Endothelial cell of umbilical vein (primary cell): Measurements from ENCODE around the gene KRTAP10-6. TPM values are rescaled to one million over a fixed set of nuclear protein-coding genes. Genes with fewer than 3 reads are reported as not detected.

Source experiments
- BruUV-seq: library from RNA; stranded (reverse); fragments of 400-500 nt; replicated peaks from 2 replicates; lab custom pipeline; 2021; lab: Mats Ljungman, UMichigan
- CTCF ChIA-PET: fragments of 300-600, 350-600 bp; sonication (Branson Sonifier 250); formaldehyde crosslinking; loops from one replicate; lab custom pipeline; 2021; ENCODE audit warnings: antibody characterized with exemption, inconsistent platforms; lab: Charles Lee
- POLR2A ChIA-PET: fragments of 300-600, 350-600 bp; sonication (Branson Sonifier 250); formaldehyde crosslinking; loops from one replicate; lab custom pipeline; 2021; ENCODE audit warnings: antibody characterized with exemption, inconsistent platforms; lab: Charles Lee
- DNase-seq: peaks from one replicate; pipeline ENCODE4 v3.0.0-alpha.2; 2011; ENCODE audit warnings: low read depth, low spot score
- FAIRE-seq: peaks from 2 replicates; lab custom pipeline; 2011; peaks lifted over from hg19 to GRCh38; lab: Jason Lieb, UNC
- H2AFZ ChIP-seq: 2 replicates; pipeline ENCODE4 v1.6.0; 2012; ENCODE audit warnings: low read depth, low read length, control low read depth, inconsistent platforms
- H3K27ac ChIP-seq: 2 replicates; pipeline ENCODE4 v1.5.1; 2011; ENCODE audit warnings: low read depth, mild to moderate bottlenecking, control low read depth, low read length, moderate library complexity; ENCODE audit not compliant: insufficient read depth
- H3K27me3 ChIP-seq, 2 experiments: 2 replicates each; pipeline versions ENCODE4 v1.6.0 to v1.6.1; 2011; ENCODE audit warnings: low read length in 2 of 2, mixed read lengths in 1 of 2; ENCODE audit not compliant: control insufficient read depth in 2 of 2, insufficient read depth in 2 of 2
- H3K36me3 ChIP-seq, 2 experiments: 2 replicates in 1 of 2; 3 replicates in 1 of 2; pipeline ENCODE4 v1.5.1; 2011; ENCODE audit warnings: low read length in 2 of 2, mild to moderate bottlenecking in 1 of 2, moderate library complexity in 1 of 2; ENCODE audit not compliant: control insufficient read depth in 2 of 2, insufficient read depth in 2 of 2; ENCODE audit errors: extremely low read depth in 1 of 2
- H3K4me1 ChIP-seq: 3 replicates; pipeline ENCODE4 v1.5.1; 2011; ENCODE audit warnings: mild to moderate bottlenecking, low read length; ENCODE audit not compliant: control insufficient read depth, insufficient read depth; ENCODE audit errors: extremely low read depth
- H3K4me2 ChIP-seq: 2 replicates; pipeline ENCODE4 v1.6.1; 2011; ENCODE audit warnings: low read length, control low read depth, mixed read lengths; ENCODE audit not compliant: insufficient read depth
- H3K4me3 ChIP-seq, 3 experiments: fragments of 200-600 bp in 1 of 3; sonication (generic), shearing (Covaris generic) in 1 of 3; replicated peaks in 1 of 3; 2 replicates each; pipeline ENCODE4 v1.5.1; 2011 to 2016; ENCODE audit warnings: control low read depth in 3 of 3, low read length in 3 of 3, mild to moderate bottlenecking in 2 of 3, inconsistent platforms in 1 of 3, low read depth in 1 of 3, moderate library complexity in 1 of 3; ENCODE audit not compliant: insufficient read depth in 1 of 3
- H3K79me2 ChIP-seq: 2 replicates; pipeline ENCODE4 v1.6.0; 2012; ENCODE audit warnings: low read length, inconsistent platforms; ENCODE audit not compliant: control insufficient read depth, insufficient read depth
- H3K9ac ChIP-seq: replicated peaks from 2 replicates; pipeline ENCODE3; 2011; ENCODE audit warnings: low read length, control low read depth; ENCODE audit not compliant: insufficient read depth; ENCODE audit errors: extremely low read depth
- H3K9me1 ChIP-seq: replicated peaks from 3 replicates; pipeline ENCODE4 v1.6.0; 2011; ENCODE audit warnings: mild to moderate bottlenecking, low read length; ENCODE audit not compliant: control insufficient read depth, insufficient read depth; ENCODE audit errors: extremely low read depth
- H3K9me3 ChIP-seq: replicated peaks from 2 replicates; pipeline ENCODE4 v1.5.1; 2012; ENCODE audit warnings: low read length, inconsistent platforms; ENCODE audit not compliant: control insufficient read depth, insufficient read depth
- H4K20me1 ChIP-seq: replicated peaks from 2 replicates; pipeline ENCODE3; 2011; ENCODE audit warnings: mild to moderate bottlenecking, low read length; ENCODE audit not compliant: control insufficient read depth, insufficient read depth; ENCODE audit errors: extremely low read depth
- EZH2 ChIP-seq: IDR thresholded peaks from 2 replicates; pipeline ENCODE4 v1.6.1; 2012; ENCODE audit warnings: borderline replicate concordance, low read depth, mild to moderate bottlenecking, moderate library complexity, low read length, inconsistent platforms; ENCODE audit not compliant: severe bottlenecking
- FOS ChIP-seq: IDR thresholded peaks from 2 replicates; pipeline ENCODE4 v1.6.1; 2011; ENCODE audit warnings: mild to moderate bottlenecking, low read length, moderate library complexity, borderline replicate concordance; ENCODE audit not compliant: insufficient read depth
- JUN ChIP-seq: IDR thresholded peaks from 2 replicates; pipeline ENCODE4 v1.6.1; 2011; ENCODE audit warnings: borderline replicate concordance, low read depth; ENCODE audit not compliant: insufficient read length, insufficient read depth
- dilution Hi-C: fragments of 300-500 bp; cut with MboI; formaldehyde crosslinking; loops from one replicate; pipeline ENCODE4 v1.15.0; 2019; ENCODE audit warnings: low sequenced_read_pairs; ENCODE audit not compliant: extremely low pct_ligation_motif_present
- intact Hi-C: fragments of 100-400 bp; cut with micrococcal nuclease; formaldehyde crosslinking; loops from one replicate; pipeline ENCODE4 v1.10.0; 2022
- polyA plus RNA-seq, 4 experiments: library from polyadenylated mRNA; depleted of rRNA in 3 of 4; stranded (reverse) in 3 of 4; unstranded in 1 of 4; fragments of >200 nt; gene quantifications; 2 replicates each; pipeline versions ENCODE4 v1.2.1 to v1.2.3, GENCODE V29; 2011 to 2012; ENCODE audit warnings: missing spikeins in 1 of 4
- total RNA-seq: library from RNA; stranded (reverse); gene quantifications from 2 replicates; pipeline ENCODE4 v1.2.3, GENCODE V29; 2021
- TF ChIP-seq, protein P1 (sequence below), 2 donors: IDR thresholded peaks; 1 replicate in 1 of 2; 2 replicates in 1 of 2; pipeline ENCODE4 v1.5.1; 2011; ENCODE audit warnings: low read length in 2 of 2, mild to moderate bottlenecking in 2 of 2, moderate library complexity in 2 of 2, control low read depth in 1 of 2, inconsistent platforms in 1 of 2, low read depth in 1 of 2; ENCODE audit not compliant: insufficient read depth in 1 of 2; ENCODE audit errors: extremely low read depth in 1 of 2

The KRTAP10-6 gene
- total and polyA plus RNA-seq, 2 donors (not counting 3 experiments of a cell fraction or from before 2014, with no cell fraction given) = not detected

DNA sequence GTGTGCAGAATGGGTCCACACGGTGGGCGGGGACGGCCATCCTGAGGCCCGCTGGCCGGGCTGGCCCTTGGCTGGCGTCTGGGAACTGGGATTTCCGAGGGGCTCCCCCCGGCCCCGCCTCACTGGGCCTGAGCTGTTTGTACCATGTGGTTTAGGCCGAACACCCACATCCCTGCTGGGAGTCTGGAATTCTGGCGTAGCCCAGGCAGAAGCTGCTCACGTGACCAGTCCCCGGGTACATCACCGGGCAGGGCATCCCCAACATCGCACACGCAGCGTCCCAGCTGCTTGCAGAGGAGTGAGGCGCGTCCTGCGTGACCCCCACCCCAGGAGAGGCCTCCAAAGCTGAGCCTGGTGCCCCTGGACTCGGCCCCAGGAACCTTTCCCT is 10.2 kb upstream of the KRTAP10-6 start:
- H3K4me1 ChIP-seq = no peaks in the 10 kb centered on the region
- POLR2A ChIA-PET = no interaction called here
- no TSS peak for BruUV-seq
- H3K9me3 ChIP-seq = no peaks in the 10 kb centered on the region
- no peaks in the 10 kb centered on the region for H3K9me1 ChIP-seq
- TF ChIP-seq FOS = no peak
- TF ChIP-seq, protein P1, sequence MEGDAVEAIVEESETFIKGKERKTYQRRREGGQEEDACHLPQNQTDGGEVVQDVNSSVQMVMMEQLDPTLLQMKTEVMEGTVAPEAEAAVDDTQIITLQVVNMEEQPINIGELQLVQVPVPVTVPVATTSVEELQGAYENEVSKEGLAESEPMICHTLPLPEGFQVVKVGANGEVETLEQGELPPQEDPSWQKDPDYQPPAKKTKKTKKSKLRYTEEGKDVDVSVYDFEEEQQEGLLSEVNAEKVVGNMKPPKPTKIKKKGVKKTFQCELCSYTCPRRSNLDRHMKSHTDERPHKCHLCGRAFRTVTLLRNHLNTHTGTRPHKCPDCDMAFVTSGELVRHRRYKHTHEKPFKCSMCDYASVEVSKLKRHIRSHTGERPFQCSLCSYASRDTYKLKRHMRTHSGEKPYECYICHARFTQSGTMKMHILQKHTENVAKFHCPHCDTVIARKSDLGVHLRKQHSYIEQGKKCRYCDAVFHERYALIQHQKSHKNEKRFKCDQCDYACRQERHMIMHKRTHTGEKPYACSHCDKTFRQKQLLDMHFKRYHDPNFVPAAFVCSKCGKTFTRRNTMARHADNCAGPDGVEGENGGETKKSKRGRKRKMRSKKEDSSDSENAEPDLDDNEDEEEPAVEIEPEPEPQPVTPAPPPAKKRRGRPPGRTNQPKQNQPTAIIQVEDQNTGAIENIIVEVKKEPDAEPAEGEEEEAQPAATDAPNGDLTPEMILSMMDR (IDR thresholded peaks at IDR 0.05; ENCODE audit: extremely low read depth in 1 of 2, insufficient read depth in 1 of 2, low read depth in 1 of 2, low read length in 2 of 2) = no peak
- TF ChIP-seq EZH2 = no peak
- no peak for TF ChIP-seq JUN
- no peaks in the 10 kb centered on the region for H4K20me1 ChIP-seq
- dilution Hi-C loops (no loop called here), intact Hi-C loops (no loop called here)
- FAIRE-seq = no peak
- no peak overlapping the region for H3K4me3 ChIP-seq
- no peak overlapping the region for H3K27ac ChIP-seq
- no peak overlapping the region for H3K9ac ChIP-seq
- no peak overlapping the region for H2AFZ ChIP-seq
- H3K27me3 ChIP-seq = peaks cover 0 to 5% of the 10 kb centered on the region in 2 experiments
- DNase-seq = no peak
- H3K79me2 ChIP-seq = no peaks in the 10 kb centered on the region
- no peak overlapping the region for H3K4me2 ChIP-seq
- no peaks in the 10 kb centered on the region for H3K36me3 ChIP-seq
- CTCF ChIA-PET = no interaction called here
